Left ventricle myocardium superior (tissue), 1 donor: ENCODE data around the gene MED16. TPM values are rescaled to one million over a fixed set of nuclear protein-coding genes. Genes with fewer than 3 reads are reported as not detected.
"Not testable (repeated sequence)": the region's sequence is repeated elsewhere in the genome, so short reads cannot be mapped to it uniquely, and the experiment has no call there.

Experiments used
- ATAC-seq: fragments of 200-7000 bp; cut with Tn5 transposase; one replicate; pipeline ENCODE4 v1.9.1; 2020; ENCODE audit warnings: mild to moderate bottlenecking, moderate library complexity
- DNase-seq: peaks from one replicate; pipeline ENCODE4 v3.0.0-alpha.2; 2020
- intact Hi-C: fragments of 100-400 bp; cut with micrococcal nuclease; formaldehyde crosslinking; loops from one replicate; pipeline ENCODE4 v1.11.0; 2022
- total RNA-seq: library from RNA; stranded (reverse); fragmentation: NEBNext Ultra II Directional; extraction: Animal tissue kit (Norgen Biotek cat#: 25700); gene quantifications from one replicate; pipeline ENCODE4 v1.2.1, GENCODE V29; 2021
- donor health status: DM: no; HTN: yes; CAD: no; lungs with severe emphysema.

Gene MED16
- total RNA-seq, 1 donor from 2014 or later: 23.7 TPM

GRCh38 chr19:896434-896833 lies 3.4 kb upstream of the MED16 start:
- no peak for DNase-seq
- ATAC-seq: no peak
- intact Hi-C loops: no loop called here

- intact Hi-C loops: no loop called here
- no peak for DNase-seq
- ATAC-seq: no peak
These were observed 619 bp downstream of the MED16 start for GRCh38 chr19:892243-892893.

GRCh38 chr19:891421-892200 lies 1.4 kb downstream of the MED16 start:
- intact Hi-C loops, DNase-seq, ATAC-seq: not testable (repeated sequence)

GRCh38 chr19:890831-891230 lies 2.2 kb downstream of the MED16 start:
- DNase-seq: peak; percentile 26
- intact Hi-C loops: no loop called here
- ATAC-seq: no peak

- intact Hi-C loops: no loop called here
- DNase-seq (peak; percentile 18), ATAC-seq (no peak)
These were observed 3.2 kb downstream of the MED16 start for GRCh38 chr19:889662-890295.

- ATAC-seq: no peak
- peak; percentile 16 for DNase-seq
- intact Hi-C loops: no loop called here
These were observed 4.2 kb downstream of the MED16 start for GRCh38 chr19:888581-889385.

GRCh38 chr19:887599-887998 lies 5.4 kb downstream of the MED16 start:
- ATAC-seq: no peak
- DNase-seq: no peak
- intact Hi-C loops: no loop called here

- ATAC-seq: no peak
- intact Hi-C loops: no loop called here
- peak; percentile 20 for DNase-seq
These were observed 5.9 kb downstream of the MED16 start for GRCh38 chr19:887072-887471.

- no peak for ATAC-seq
- no peak for DNase-seq
- intact Hi-C loops: no loop called here
These were observed 7.3 kb downstream of the MED16 start for GRCh38 chr19:885536-886224.

GRCh38 chr19:884420-885211 lies 8.4 kb downstream of the MED16 start:
- intact Hi-C loops: no loop called here
- ATAC-seq (no peak), DNase-seq (no peak)

- intact Hi-C loops: no loop called here
- ATAC-seq (no peak), DNase-seq (no peak)
These were observed 9.3 kb downstream of the MED16 start for GRCh38 chr19:883661-884211.

- intact Hi-C loops: no loop called here
- DNase-seq (no peak), ATAC-seq (no peak)
These were observed 10.0 kb downstream of the MED16 start for GRCh38 chr19:882871-883497.

- intact Hi-C loops: no loop called here
- DNase-seq (no peak), ATAC-seq (no peak)
These were observed 11.5 kb downstream of the MED16 start for GRCh38 chr19:881385-882071.

- intact Hi-C loops: no loop called here
- DNase-seq (no peak), ATAC-seq (no peak)
These were observed 13.1 kb downstream of the MED16 start for GRCh38 chr19:879711-880438.

- ATAC-seq, DNase-seq, intact Hi-C loops: not testable (repeated sequence)
These were observed 14.0 kb downstream of the MED16 start for GRCh38 chr19:878751-879561.
